HG03135 (cell line): Measurements from ENCODE around the gene PTPRA.
"Not testable (repeated sequence)": the region's sequence is repeated elsewhere in the genome, so short reads cannot be mapped to it uniquely, and the experiment has no call there.

Experiments used
- ATAC-seq: cut with Tn5 transposase; IDR thresholded peaks from one replicate; pipeline ENCODE4 v1.9.1; 2021; ENCODE audit warnings: mild to moderate bottlenecking, moderate library complexity; ENCODE audit not compliant: unreplicated experiment

The PTPRA gene

DNA sequence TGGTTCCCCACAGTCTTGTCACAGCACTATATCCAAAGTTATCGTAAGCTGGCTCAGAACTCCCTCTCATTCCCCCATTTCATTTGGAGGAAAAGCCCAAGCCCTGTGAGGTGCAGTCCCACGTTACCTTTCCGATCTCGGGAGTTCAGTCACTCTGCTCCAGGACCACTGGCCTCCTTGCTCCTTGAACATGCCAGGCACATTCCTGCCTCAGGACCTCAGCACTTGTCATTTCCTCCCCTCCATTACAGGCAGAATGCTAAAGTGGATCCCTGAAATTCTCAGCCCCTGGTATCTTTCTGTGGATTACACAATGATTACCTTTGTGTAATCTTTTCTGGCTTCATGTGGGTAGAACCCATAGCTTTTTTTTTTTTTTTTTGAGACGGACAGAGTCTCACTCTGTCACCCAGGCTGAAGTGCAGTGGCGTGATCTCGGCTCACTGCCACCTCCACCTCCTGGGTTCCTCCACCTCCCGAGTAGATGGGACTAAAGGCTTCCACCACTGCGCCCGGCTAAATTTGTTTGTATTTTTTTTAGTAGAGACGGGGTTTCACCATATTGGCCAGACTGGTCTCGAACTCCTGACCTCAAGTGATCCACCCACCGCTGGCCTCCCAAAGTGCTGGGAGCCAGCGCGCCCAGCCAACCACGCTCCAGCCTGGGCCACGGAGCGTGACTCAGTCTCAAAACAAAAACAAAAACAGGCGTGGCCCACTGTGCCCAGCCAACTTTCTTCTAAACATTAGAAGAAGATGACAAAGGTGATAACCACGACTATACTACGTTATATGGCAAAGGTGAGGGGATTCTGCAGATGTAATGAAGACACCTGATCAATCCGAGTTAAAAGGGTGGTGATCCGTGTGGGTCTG lies 194.1 kb downstream of the PTPRA start:
- ATAC-seq: no peak

DNA sequence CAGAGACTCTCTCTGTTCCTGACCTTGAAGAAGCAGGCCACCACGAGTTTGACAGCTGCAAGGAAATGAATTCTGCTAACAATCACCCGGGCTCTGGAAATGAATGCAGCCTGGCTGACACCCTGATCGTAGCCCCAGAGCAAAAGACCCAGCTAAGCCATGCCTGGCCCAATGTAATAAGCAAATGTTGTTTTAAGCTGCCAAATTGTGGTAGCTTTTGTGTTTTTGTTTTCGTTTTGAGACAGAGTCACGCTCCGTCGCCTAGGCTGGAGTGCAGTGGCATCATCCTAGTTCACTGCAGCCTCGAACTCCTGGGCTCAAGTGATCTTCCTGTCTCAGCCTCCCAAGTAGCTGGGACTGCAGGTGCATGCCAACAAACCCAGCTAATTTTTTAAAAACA lies 194.8 kb downstream of the PTPRA start:
- no peak for ATAC-seq

DNA sequence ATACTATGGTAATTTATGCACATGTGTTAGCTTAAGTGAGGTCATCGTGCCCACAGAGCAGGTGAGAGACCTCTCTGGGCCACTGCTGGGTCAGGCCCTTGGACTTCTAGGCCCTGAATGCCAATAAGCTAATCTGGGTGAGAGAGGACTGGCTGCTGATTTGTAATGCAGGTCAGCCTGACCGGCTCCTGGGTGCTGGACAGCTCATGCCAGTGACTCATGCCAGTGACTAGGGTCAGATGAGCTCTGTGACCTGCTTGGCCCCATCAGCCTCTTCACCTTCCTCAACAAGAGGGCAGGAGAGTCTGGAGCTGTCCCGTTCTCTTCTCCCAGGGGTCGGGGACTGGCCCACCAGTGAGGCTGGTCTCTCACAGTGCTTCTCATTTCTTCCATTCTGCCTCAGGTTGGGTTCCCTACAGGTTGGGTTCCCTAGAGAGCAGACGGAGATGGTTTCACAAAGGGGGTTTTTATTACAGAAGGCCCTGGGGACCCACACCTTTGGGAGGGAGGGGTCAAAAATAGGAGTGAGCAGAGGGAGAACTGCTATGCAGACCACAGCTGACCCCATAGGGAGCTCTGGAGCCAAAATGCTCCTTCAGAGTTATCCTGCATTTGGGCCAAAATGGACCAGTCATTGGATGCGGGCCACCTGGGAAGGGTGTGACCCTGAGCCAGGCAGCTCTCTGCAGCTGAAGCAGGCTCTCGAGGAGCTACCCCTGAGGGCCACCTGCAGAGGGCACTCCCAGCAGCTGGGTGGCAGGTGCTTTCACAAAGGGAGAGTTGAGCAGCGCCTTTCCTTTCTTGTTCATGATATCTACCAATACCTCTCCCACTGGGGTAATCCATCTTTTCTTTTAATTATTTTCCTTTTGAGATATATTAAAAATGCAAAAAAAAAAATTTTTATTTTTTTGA lies 196.0 kb downstream of the PTPRA start:
- no peak for ATAC-seq

DNA sequence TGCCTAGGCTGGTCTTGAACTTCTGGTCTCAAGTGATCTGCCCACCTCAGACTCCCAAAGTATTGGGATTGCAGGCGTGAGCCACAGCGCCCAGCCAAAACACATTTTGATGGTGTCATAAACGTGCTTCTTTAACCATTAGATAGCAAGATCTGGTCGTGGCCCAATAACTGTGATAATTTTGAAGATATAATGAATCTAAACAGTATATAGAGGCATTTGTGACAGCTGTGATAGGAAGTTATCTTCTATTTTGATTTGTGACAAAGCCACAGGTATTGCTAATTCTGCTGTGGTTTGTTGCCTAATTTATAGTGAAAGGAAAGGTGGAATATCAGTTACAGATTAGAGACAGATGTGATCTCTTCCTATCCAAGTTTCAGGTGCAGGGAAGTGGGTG lies 197.4 kb downstream of the PTPRA start:
- no peak for ATAC-seq

DNA sequence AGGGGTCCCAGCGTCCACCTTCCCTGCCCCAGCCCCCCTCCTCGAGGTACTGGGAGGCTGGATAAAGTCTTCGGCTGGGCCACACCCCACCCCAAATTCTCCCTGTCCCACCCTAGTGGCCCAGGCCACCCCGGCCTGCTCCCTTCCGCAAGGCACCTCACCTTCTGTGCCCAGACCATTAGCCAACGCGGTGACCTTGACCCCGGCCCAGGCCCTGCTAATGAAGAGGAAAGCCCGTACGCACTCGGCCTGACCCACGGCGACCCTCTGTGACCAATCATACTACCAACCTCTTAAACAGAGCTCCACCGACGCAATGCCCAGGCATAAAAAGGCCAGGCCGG lies 198.0 kb downstream of the PTPRA start:
- ATAC-seq: no peak

DNA sequence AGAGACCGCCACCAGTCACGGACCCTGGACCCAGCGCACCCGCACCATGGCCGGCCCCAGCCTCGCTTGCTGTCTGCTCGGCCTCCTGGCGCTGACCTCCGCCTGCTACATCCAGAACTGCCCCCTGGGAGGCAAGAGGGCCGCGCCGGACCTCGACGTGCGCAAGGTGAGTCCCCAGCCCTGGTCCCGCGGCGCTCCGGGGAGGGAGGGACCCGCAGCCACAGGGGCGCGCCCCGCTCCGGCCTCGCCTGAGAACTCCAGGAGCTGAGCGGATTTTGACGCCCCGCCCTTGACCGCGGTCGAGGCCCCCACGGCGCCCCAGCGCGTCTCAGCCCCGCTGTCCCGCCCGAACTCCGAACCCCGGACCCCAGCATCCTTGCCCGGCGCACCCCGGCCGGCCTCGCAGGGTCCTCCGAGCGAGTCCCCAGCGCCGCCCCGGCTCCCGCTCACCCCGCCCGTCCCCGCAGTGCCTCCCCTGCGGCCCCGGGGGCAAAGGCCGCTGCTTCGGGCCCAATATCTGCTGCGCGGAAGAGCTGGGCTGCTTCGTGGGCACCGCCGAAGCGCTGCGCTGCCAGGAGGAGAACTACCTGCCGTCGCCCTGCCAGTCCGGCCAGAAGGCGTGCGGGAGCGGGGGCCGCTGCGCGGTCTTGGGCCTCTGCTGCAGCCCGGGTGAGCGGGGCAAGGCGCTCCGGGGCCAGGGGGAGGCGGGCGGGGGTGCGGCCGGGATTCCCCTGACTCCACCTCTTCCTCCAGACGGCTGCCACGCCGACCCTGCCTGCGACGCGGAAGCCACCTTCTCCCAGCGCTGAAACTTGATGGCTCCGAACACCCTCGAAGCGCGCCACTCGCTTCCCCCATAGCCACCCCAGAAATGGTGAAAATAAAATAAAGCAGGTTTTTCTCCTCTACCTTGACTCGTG lies 198.6 kb downstream of the PTPRA start, which contains the start of gene OXT:
TSS of gene OXT (plus strand) at position 11 of the 920 bp plus-strand sequence. CDS start at position 47, 36 bp downstream.
- no peak for ATAC-seq

DNA sequence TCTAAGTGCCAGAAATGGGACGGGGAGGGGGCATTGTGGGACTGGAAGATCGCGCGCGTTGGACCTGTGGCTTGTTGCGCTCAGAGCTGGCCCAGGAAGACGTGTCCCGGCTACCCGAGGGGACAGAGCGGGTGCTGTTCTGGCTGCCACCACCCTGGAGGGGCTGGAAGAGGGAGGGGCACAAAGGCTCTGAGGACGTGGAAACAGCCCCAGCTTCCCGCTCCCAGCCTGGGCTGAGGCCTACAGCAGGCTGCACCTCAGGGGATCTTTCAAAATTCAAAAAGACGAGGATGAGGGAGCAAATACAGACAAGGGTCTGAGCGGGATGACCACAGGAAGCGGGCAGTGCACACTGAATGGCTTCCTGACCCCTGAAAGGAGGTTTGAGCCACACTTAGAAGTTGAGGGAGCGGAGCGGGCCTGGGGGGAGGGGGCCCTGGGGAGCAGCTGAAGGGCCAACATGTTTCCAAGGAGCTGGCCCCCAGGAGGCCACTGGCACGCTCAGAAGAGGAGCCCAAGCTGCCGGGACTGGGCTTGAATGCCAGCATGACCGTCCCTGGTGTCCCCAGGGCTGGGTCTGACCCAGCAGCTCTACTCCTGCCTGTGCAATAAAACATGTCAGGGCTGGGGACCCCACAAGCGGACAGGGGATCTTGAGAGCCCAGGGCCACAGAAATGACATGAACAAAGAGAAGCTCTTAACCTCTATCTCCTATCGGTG lies 199.4 kb downstream of the PTPRA start:
- ATAC-seq: no peak

DNA sequence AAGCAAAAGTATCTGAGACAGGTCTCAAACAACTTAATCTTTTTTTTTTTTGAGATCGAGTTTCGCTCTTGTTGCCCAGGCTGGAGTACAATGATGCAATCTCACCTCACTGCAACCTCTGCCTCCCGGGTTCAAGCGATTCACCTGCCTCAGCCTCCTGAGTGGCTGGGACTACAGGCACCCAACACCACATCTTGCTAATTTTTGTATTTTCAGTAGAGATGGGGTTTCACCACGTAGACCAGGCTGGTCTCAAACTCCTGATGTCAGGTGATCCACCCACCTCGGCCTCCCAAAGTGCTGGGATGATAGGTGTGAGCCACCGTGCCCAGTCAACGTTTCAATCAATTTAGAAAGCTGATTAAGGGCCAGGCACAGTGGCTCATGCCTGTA lies 200.0 kb downstream of the PTPRA start:
- ATAC-seq: not testable (repeated sequence)

DNA sequence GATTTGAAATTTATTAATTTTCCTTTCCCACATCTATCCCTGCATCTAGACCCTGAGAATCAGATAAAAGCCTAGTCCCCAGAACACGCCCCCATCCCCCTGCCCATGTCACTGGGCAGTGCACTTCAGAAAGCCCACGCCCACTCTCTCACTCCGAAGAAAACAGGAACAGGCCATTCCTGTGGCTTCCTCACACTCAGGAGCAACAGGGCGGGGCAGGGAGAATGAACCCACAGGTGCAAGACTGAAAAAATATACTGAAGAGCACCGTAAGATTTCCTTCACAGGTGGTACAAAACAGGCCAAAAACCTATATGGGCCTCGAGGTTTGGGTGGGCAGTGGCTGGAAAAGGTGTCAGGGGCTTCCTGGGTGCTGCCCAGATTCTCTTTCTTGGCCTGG lies 201.5 kb downstream of the PTPRA start:
- ATAC-seq: no peak

DNA sequence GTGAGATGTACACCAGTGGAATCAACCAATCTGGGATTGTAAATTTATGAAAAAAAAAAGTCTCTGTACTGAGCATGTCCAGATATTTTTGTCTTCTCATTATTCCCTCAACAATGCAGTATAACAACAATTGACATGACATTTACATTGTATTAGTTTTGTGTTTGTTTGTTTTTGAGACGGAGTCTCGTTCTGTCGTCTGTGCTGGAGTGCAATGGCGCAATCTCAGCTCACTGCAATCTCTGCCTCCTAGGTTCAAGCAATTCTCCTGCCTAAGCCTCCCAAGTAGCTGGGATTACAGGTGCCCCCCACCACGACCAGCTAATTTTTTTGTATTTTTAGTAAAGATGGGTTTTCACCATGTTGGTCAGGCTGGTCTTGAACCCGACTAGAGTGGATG lies 202.0 kb downstream of the PTPRA start:
- not testable (repeated sequence) for ATAC-seq

DNA sequence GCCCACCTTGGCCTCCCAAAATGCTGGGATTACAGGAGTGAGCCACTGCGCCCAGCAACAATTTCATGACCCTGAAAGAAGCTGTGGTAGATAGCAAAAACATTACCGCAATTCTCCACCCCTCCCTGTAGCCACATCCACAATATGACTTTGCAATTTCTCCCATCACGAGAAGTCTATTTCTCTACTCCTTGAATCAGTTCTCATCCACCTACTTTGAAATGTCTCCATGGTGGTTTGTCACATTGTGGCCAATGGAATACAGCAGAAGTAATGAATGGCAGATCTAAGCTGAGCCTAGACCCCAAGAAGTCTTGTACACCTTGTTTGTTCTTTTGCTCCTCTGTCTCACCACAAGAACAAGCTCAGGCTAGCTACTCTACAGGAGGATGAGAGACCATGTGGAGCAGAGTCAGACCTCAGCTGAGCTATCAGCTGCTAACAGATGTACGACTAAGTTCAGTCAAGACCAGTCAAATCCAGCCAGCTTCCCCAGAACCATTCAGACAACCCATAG lies 204.4 kb downstream of the PTPRA start:
- ATAC-seq: no peak

DNA sequence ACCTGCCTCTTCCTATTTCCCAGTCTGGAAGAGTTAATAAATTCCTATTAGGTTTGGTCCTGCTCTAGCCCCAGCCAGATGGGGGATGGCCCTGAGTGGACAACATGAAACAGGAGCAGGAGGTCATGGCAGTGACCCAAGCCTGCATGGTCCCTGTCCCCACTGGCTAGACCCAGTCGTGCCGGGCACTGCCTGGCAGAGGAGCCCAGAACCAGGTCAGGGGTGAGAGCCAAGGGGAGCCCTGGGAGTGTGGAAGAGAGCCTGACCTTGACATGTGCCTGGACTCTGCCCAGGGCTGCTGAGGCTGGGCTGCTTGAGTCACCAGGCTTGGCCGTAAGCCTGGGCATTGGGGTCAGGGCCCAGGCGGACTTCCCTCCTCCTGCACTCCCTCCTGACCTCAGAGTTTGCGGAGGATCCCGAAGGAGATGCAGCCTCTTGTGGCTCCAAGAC lies 207.7 kb downstream of the PTPRA start:
- ATAC-seq: no peak

DNA sequence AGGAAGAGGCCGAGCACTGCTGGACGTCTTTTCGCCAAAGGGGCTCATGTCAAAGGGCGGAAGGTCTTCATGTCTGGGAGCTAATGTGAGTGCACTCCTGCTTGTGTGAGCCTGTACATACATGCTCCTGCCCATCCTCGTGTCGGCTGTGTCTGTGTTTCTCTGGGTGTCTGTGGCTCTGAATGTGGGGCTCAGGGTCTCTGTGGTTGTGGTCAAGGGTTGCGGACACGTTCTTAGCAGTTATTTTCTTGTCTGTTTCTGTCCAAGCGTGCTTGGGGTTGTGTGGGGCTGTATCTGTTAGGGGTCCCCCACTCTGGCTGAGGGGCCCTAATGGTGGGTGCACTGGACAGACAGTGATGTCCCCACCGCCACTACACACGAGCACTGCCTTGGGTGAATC lies 208.4 kb downstream of the PTPRA start:
- ATAC-seq: no peak

DNA sequence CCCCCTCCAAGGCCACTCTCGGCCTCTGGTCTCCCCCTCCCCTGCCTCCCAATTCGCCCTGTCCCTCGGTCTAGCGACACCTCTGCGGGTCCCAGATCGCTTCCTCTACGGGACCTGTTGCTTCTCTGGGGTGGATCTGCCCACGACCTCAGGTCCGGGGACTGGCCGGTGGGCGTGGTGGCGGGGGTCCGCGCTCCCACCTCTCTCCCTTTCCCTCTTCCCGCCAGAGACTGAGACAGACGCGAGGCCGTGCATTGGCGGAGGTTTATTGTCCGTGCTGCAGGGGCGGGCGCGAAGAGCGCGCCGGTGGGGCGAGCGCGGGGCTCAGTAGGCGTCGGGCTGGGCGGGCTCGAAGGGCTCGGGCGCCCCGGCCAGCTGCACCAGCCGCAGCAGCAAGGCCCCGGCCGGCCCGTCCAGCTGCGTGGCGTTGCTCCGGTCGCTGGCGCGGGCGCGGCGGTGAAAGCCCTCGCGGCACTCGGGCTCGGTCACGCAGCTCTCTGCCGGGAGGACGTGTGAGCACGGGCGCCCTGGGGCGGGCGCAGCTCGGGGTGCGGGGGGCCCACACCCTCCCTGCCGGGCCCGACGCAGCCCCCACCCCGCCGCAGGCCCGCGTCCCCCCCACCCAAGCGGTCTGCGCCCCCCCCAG lies 209.1 kb downstream of the PTPRA start:
- ATAC-seq: no peak

DNA sequence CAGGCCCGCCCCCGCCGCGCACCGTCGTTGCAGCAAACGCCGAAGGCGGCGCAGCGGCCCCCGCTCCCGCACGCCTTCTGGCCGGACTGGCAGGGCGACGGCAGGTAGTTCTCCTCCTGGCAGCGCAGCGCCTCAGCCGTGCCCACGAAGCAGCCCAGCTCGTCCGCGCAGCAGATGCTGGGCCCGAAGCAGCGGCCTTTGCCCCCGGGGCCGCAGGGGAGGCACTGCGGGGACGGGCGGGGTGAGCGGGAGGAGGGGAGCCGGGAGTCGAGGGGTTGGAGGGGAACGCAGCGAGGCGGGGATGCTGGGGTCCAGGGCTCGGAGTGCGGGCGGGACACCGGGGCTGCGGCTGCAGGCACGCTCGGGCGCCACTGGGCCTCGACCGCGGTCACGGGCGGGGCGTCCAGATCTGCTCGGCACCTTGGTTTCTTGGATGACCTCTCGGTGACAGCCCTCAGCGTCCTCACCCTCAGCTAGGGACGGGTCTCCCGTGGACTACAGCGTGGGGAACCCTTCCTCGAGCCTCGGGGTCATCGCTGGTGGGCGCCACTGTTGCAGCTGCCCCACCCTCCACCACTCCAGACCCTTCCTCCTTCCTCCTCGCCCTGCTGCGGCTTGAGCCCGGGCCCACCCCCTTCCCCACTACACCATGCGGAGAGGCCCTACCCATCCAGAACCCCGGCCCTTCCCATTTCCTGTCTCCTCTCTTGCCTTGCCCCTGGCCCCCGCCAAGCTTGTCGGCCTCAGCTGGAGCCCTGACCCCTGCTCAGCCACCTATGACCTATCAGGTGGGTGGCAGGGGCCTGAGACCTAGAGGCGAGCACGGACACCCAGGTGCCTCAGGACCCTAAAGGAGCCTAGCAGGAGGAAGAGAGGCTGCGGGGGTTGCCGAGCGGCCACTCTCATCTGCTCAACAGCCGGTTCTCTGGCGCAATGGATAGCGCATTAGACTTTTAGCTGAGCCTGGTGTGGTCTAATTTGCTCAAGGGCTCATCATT lies 210.0 kb downstream of the PTPRA start:
- ATAC-seq: no peak

DNA sequence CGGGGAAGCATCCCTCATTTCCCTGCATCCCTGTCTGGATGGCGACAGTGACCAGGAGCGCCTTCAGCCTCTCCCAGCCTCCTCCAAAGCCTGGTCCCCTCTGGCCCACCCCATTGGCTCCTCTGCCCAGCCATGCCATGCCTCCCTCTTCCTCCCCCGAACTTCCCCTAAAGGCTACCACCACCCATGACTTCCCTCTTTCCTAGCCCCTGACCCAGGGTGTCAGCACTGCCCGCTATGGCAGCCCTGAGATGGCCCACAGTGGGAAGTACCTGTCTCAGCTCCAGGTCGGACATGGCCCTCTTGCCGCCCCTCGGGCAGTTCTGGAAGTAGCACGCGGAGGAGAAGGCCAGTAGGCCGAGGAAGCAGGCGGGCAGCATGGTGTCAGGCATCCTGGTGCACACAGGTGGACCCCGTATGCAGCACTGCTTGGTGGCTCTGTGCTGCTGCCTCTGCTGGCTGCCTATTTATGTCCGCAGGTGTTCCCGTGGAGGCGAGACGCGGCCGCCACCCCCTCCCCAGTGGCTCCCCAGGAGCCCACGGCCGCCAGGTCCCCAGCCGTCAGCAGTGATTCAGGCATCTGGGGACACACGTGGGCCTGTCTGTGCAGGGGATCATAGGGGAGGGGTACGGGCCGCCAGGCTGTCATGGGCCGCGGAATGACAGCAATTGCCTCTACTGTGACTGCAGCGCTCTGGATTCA lies 211.2 kb downstream of the PTPRA start, which contains the start of gene AVP:
TSS of gene AVP (minus strand) at position 442 of the 703 bp plus-strand sequence. CDS start at position 392, 50 bp downstream.
- ATAC-seq: no peak

DNA sequence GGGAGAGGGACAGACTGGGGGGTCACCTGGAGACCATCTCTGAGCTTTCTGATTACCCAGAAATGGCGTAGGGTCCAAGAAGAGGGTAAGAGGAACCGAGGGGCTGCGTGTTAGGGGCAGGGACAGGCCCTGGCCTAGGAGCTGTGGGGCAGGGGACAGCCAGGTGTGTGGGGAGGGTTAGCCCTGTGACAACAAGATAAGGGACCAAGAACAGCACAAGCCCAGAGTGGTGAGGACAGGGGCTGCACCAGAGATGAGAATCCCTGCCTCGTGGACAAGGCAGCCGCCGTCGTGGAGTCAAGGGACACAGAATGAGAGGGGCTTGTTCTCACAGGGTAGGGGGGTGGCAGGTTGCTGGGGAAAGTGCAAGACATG lies 211.7 kb downstream of the PTPRA start:
- ATAC-seq: no peak
